Neutrophil (primary cell): ENCODE results near the gene LMNA.

Experiments
- H3K27ac ChIP-seq: fragments of 200-600 bp; sonication (generic); 2 replicates; pipeline ENCODE4 v1.5.1; 2016; ENCODE audit warnings: mild to moderate bottlenecking, moderate library complexity
- H3K27me3 ChIP-seq: fragments of 200-600 bp; sonication (generic); 2 replicates; pipeline ENCODE4 v1.6.0; 2016; ENCODE audit warnings: mild to moderate bottlenecking
- H3K36me3 ChIP-seq: fragments of 200-600 bp; sonication (generic); 2 replicates; pipeline ENCODE4 v1.5.1; 2017
- H3K4me1 ChIP-seq, 2 experiments: fragments of 200-600 bp in 1 of 2; sonication (generic) in 1 of 2; 1 replicate in 1 of 2; 2 replicates in 1 of 2; pipeline versions ENCODE4 v1.5.1 to v1.6.1; 2013 to 2016; ENCODE audit warnings: low read depth in 1 of 2, low read length in 1 of 2, mild to moderate bottlenecking in 1 of 2, moderate library complexity in 1 of 2; ENCODE audit not compliant: control insufficient read depth in 1 of 2, insufficient read depth in 1 of 2
- H3K4me3 ChIP-seq, 2 experiments: fragments of 200-600 bp in 1 of 2; sonication (generic) in 1 of 2; 1 replicate in 1 of 2; 2 replicates in 1 of 2; pipeline ENCODE4 v1.5.1; 2013 to 2016; ENCODE audit warnings: low read depth in 1 of 2, low read length in 1 of 2, mild to moderate bottlenecking in 1 of 2, moderate library complexity in 1 of 2
- H3K9me3 ChIP-seq: fragments of 200-600 bp; sonication (generic); 2 replicates; pipeline ENCODE4 v1.5.1; 2016
- TF ChIP-seq, protein P1 (sequence below): fragments of 200-600 bp; sonication (generic); IDR thresholded peaks from 2 replicates; pipeline ENCODE4 v1.5.1; 2016; ENCODE audit warnings: antibody characterized with exemption

Gene LMNA

DNA sequence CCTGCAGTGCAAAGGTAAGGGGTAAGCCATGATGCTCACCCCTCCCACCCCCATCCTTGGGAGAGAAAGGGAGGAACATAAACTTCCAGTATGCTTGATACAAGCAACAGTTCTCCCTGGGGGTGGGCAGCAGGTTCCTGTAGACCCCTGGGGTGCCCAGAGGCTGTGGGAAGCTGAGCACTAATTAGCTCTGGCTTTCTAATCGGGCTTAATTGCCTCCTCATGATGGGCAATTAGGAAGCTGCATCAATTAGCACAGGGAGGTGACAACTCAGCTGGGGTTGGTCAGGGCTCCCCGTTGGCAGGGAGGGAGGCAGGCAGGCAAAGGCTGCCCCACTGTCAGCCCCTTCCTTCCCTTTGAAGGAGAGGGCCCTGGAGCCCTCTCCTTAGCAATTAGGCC lies 15.7 kb upstream of the LMNA start:
- no peak overlapping the region for H3K4me3 ChIP-seq
- no peaks in the 10 kb centered on the region for H3K9me3 ChIP-seq
- peaks cover 68% of the 10 kb centered on the region for H3K27me3 ChIP-seq
- peaks cover 5 to 12% of the 10 kb centered on the region in 2 experiments for H3K4me1 ChIP-seq
- H3K27ac ChIP-seq, result no peak overlapping the region
- TF ChIP-seq, protein P1, sequence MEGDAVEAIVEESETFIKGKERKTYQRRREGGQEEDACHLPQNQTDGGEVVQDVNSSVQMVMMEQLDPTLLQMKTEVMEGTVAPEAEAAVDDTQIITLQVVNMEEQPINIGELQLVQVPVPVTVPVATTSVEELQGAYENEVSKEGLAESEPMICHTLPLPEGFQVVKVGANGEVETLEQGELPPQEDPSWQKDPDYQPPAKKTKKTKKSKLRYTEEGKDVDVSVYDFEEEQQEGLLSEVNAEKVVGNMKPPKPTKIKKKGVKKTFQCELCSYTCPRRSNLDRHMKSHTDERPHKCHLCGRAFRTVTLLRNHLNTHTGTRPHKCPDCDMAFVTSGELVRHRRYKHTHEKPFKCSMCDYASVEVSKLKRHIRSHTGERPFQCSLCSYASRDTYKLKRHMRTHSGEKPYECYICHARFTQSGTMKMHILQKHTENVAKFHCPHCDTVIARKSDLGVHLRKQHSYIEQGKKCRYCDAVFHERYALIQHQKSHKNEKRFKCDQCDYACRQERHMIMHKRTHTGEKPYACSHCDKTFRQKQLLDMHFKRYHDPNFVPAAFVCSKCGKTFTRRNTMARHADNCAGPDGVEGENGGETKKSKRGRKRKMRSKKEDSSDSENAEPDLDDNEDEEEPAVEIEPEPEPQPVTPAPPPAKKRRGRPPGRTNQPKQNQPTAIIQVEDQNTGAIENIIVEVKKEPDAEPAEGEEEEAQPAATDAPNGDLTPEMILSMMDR, result no peak
- no peaks in the 10 kb centered on the region for H3K36me3 ChIP-seq

DNA sequence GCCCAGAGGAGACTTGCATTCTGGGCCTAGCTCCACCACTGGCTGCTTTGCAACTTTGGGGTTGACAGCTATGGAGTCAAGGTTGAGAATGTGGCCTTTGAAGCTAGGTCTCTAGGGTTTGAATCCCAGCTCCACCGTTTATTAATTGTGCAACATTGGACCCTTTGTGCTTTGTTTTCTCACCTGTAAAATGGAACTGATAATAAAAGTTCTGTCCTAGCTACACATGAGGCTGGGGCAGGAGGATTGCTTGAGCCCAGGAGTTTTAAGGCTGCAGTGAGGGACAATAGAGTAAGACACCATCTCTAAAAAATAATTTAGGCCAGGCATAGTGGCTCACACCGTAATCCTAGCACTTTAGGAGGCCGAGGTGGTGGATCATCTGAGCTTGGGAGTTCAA lies 15.2 kb upstream of the LMNA start:
- no peaks in the 10 kb centered on the region for H3K9me3 ChIP-seq
- H3K4me3 ChIP-seq, result no peak overlapping the region
- TF ChIP-seq, protein P1, result no peak
- H3K36me3 ChIP-seq, result no peaks in the 10 kb centered on the region
- peaks cover 5 to 12% of the 10 kb centered on the region in 2 experiments for H3K4me1 ChIP-seq
- no peak overlapping the region for H3K27ac ChIP-seq
- peaks cover 68% of the 10 kb centered on the region for H3K27me3 ChIP-seq

DNA sequence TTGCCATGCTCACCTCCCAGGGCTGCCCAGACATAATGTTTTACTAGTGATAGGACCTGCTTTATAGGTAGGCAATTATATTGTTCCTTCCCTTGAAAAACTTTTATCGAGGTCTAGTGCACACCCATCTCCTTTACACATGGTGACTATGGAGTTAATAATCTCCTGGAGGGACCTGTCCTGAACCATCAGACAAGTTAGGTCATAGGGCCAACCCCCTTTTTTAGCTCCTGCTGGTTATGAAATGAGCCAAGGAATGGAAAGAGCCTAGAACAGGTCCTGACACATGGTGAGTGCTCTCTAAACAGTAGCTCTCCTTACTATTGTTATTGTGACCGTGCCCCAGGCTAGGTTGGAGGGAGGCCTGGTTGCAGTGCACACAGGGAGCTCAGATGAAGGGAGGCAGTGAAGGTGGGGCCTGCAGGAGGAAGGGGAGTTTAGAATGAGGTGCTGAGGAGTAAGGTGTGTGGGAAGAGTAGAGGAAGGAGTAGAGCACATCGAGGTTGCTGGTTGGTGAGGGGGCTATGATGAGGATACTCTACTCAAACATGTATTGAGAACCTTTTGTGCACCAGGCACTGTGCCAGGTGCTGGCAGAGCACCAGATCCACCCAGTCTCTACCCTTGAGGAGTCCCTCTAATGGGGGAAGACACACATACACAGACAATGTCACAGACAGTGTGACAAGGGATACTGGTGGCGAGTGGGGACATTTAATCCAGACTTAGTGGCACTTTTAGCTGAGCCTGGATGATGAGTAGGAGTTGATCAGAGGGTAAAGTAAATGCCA lies 14.1 kb upstream of the LMNA start:
- H3K4me3 ChIP-seq, result no peak overlapping the region
- H3K4me1 ChIP-seq, result peaks cover 7 to 13% of the 10 kb centered on the region in 2 experiments
- H3K27ac ChIP-seq, result no peak overlapping the region
- no peaks in the 10 kb centered on the region for H3K9me3 ChIP-seq
- TF ChIP-seq, protein P1, result no peak
- peaks cover 68% of the 10 kb centered on the region for H3K27me3 ChIP-seq
- H3K36me3 ChIP-seq, result no peaks in the 10 kb centered on the region

DNA sequence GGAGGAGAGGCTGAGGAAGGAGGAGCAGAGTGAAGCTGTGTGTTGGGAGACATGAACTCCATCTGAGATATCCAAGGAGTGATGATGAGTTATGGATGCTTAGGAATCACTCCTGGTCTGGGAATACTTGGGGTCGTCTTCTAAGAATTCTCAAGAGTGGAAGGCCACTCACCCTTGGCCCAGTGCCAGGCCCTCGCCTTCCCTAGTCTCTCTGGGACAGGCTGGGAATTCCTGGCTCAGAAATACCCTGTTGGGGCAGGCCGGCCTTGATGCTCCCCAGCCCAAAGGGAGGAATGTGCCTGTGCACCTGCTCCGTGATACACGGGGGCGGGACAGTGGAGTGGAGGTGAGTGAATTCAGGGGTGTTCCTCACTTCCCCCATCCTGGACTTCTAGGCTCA lies 12.6 kb upstream of the LMNA start:
- TF ChIP-seq, protein P1, result no peak
- H3K27me3 ChIP-seq, result peaks cover 76% of the 10 kb centered on the region
- peaks cover 7 to 10% of the 10 kb centered on the region in 2 experiments for H3K4me1 ChIP-seq
- H3K36me3 ChIP-seq, result no peaks in the 10 kb centered on the region
- no peak overlapping the region for H3K27ac ChIP-seq
- H3K9me3 ChIP-seq, result no peaks in the 10 kb centered on the region
- no peak overlapping the region for H3K4me3 ChIP-seq

DNA sequence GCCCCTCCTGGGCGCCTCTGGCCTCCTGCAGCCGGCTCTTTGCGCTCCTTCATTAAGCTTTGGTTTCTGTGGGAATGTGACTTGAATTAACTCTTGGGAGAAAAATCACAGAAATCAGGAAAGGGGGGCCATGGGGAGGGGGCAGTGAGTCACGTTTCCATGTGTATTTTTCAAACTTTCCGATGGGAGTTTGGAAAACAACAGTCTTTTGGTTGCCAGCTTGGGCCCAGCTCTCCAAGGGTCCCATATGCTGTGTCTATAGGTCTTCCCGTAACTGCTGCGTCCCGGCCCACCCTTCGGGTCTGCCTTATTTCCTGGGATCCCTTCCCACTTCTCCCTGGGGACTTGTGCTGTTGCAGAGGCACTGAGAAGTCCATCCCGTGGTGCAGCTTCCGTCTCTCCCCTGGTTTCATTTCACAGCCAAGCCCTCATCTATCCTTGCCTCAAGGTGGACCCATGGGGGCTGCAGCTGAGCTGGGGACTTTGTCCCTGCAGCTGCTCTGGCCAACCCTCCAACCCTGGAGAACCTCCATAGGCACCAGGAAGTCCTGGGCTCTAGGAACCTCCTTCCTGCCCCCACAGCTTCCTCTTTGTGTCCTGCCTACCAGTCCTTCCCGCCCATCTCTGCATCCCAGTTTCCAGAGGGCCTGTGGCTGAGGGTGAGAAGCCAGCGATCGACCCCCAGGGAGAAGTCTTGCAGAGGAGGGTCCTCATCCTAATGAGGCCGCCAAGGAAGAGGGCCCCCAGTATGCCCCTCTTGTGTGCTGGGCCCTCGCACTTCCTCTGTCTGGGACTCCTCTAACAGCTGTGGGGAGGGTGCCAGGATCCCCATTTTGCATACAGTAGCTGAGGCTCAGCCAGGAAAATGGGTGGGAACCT lies 11.6 kb upstream of the LMNA start:
- no peak overlapping the region for H3K27ac ChIP-seq
- no peaks in the 10 kb centered on the region for H3K36me3 ChIP-seq
- peaks cover 7 to 8% of the 10 kb centered on the region in 2 experiments for H3K4me1 ChIP-seq
- TF ChIP-seq, protein P1, result no peak
- H3K4me3 ChIP-seq, result no peak overlapping the region
- no peaks in the 10 kb centered on the region for H3K9me3 ChIP-seq
- peaks cover 76% of the 10 kb centered on the region for H3K27me3 ChIP-seq
